GM12878 (cell line): ENCODE results near the gene MPP7. TPM values are rescaled to one million over a fixed set of nuclear protein-coding genes. Genes with fewer than 3 reads are reported as not detected.

Source experiments
- ATAC-seq: fragments of 200-7000 bp; cut with Tn5 transposase; 3 replicates; pipeline ENCODE4 v1.9.1; 2020; ENCODE audit warnings: mild to moderate bottlenecking, moderate library complexity
- BruUV-seq: library from RNA; stranded (reverse); fragments of 400-500 nt; replicated peaks from 2 replicates; lab custom pipeline; 2021; lab: Mats Ljungman, UMichigan
- CTCF ChIA-PET: fragments of 300-600 bp; sonication (Branson Sonifier 250); formaldehyde crosslinking; extraction: SDS; loops from one replicate; lab custom pipeline; 2021; ENCODE audit warnings: inconsistent platforms; lab: Yijun Ruan, JAX
- POLR2A ChIA-PET: fragments of 350-600 bp; formaldehyde crosslinking; extraction: SDS; loops from one replicate; lab custom pipeline; 2021; ENCODE audit warnings: inconsistent platforms; lab: Charles Lee
- RAD21 ChIA-PET: fragments of 300-600 bp; sonication (Branson Sonifier 250); formaldehyde crosslinking; loops from one replicate; lab custom pipeline; 2023; ENCODE audit warnings: antibody characterized with exemption; ENCODE audit not compliant: unreplicated experiment; lab: Charles Lee
- SMC1A ChIA-PET: fragments of 300-600 bp; sonication (Branson Sonifier 250); formaldehyde crosslinking; loops from one replicate; lab custom pipeline; 2023; ENCODE audit not compliant: unreplicated experiment, uncharacterized antibody; lab: Charles Lee
- DNase-seq: peaks from one replicate; pipeline ENCODE4 v3.0.0-alpha.2; 2011; ENCODE audit warnings: low read depth, low spot score
- FAIRE-seq: peaks from 3 replicates; lab custom pipeline; 2011; peaks lifted over from hg19 to GRCh38; lab: Jason Lieb, UNC
- H2AFZ ChIP-seq: 2 replicates; pipeline ENCODE4 v1.6.0; 2011; ENCODE audit warnings: low read depth, low read length, control low read depth; ENCODE audit not compliant: control insufficient read depth
- H3K27ac ChIP-seq: 2 replicates; pipeline ENCODE4 v1.5.1; 2011; ENCODE audit warnings: control low read depth; ENCODE audit not compliant: control insufficient read depth, insufficient read depth
- H3K27me3 ChIP-seq, 2 experiments: replicated peaks in 1 of 2; 2 replicates each; pipeline versions ENCODE4 v1.6.0 to v1.6.1; 2011; ENCODE audit warnings: low read length in 1 of 2; ENCODE audit not compliant: control insufficient read depth in 2 of 2, insufficient read depth in 2 of 2
- H3K36me3 ChIP-seq, 2 experiments: 2 replicates each; pipeline ENCODE4 v1.5.1; 2011; ENCODE audit warnings: low read length in 1 of 2; ENCODE audit not compliant: control insufficient read depth in 2 of 2, insufficient read depth in 2 of 2
- H3K4me1 ChIP-seq: 2 replicates; pipeline ENCODE4 v1.6.1; 2011; ENCODE audit warnings: mild to moderate bottlenecking, low read length, moderate library complexity, mixed read lengths; ENCODE audit not compliant: control insufficient read depth, insufficient read depth
- H3K4me2 ChIP-seq: 2 replicates; pipeline ENCODE4 v1.6.0; 2011; ENCODE audit warnings: control low read depth; ENCODE audit not compliant: control insufficient read depth, insufficient read depth
- H3K4me3 ChIP-seq: fragments of 200-600 bp; sonication (generic); 2 replicates; pipeline ENCODE4 v1.5.1; 2016
- H3K79me2 ChIP-seq: 2 replicates; pipeline ENCODE4 v1.6.0; 2011; ENCODE audit warnings: low read length; ENCODE audit not compliant: control insufficient read depth, insufficient read depth
- H3K9ac ChIP-seq: 2 replicates; pipeline ENCODE4 v1.8.0; 2011; ENCODE audit warnings: low read length, control low read depth, mixed read lengths; ENCODE audit not compliant: control insufficient read depth, insufficient read depth
- H3K9me3 ChIP-seq: replicated peaks from 3 replicates; pipeline ENCODE4 v1.5.1; 2011; ENCODE audit warnings: mild to moderate bottlenecking, low read length; ENCODE audit not compliant: control insufficient read depth, insufficient read depth
- H4K20me1 ChIP-seq: 2 replicates; pipeline ENCODE4 v1.6.0; 2011; ENCODE audit not compliant: control insufficient read depth, insufficient read depth
- ASH2L ChIP-seq: fragments of 300-600, 200-600 bp; sonication (generic); IDR thresholded peaks from 2 replicates; pipeline ENCODE4 v1.6.1; 2017; ENCODE audit warnings: low read depth, mild to moderate bottlenecking, borderline replicate concordance
- BCLAF1 ChIP-seq: fragments of 450-650 bp; IDR thresholded peaks from 2 replicates; pipeline ENCODE4 v1.6.1; 2017; ENCODE audit warnings: antibody characterized with exemption, mild to moderate bottlenecking, moderate library complexity
- EGR1 ChIP-seq, 2 experiments: IDR thresholded peaks; 1 replicate in 1 of 2; 2 replicates in 1 of 2; pipeline ENCODE4 v1.6.1; 2011 to 2012; ENCODE audit warnings: low read depth in 2 of 2, low read length in 2 of 2, borderline replicate concordance in 1 of 2, mild to moderate bottlenecking in 1 of 2, moderate library complexity in 1 of 2
- HDAC2 ChIP-seq: fragments of 200-600 bp; sonication (generic); IDR thresholded peaks from 2 replicates; pipeline ENCODE4 v1.6.1; 2017
- MEF2A ChIP-seq: IDR thresholded peaks from 2 replicates; pipeline ENCODE4 v1.6.1; 2011; ENCODE audit warnings: low read depth, mild to moderate bottlenecking, low read length, moderate library complexity; ENCODE audit not compliant: insufficient read depth
- NFIC ChIP-seq: IDR thresholded peaks from 2 replicates; pipeline ENCODE4 v1.6.1; 2012; ENCODE audit warnings: low read depth, mild to moderate bottlenecking, inconsistent platforms, low read length, moderate library complexity
- RBBP5 ChIP-seq: fragments of 200-600 bp; sonication (generic); conservative IDR thresholded peaks from 2 replicates; pipeline ENCODE4 v1.6.1; 2016
- SRF ChIP-seq, 2 experiments: IDR thresholded peaks; 2 replicates each; pipeline ENCODE4 v1.6.1; 2011; ENCODE audit warnings: low read depth in 2 of 2, low read length in 2 of 2, mild to moderate bottlenecking in 1 of 2, moderate library complexity in 1 of 2
- TAF1 ChIP-seq: IDR thresholded peaks from 2 replicates; pipeline ENCODE4 v1.6.1; 2011; ENCODE audit warnings: mild to moderate bottlenecking, low read depth, low read length, borderline replicate concordance
- TCF3 ChIP-seq: IDR thresholded peaks from 2 replicates; pipeline ENCODE4 v1.6.1; 2012; ENCODE audit warnings: low read depth, mild to moderate bottlenecking, low read length, borderline replicate concordance; ENCODE audit not compliant: insufficient read depth
- ZNF384 ChIP-seq: IDR thresholded peaks from 2 replicates; pipeline ENCODE4 v1.6.1; 2012; ENCODE audit warnings: low read depth, mild to moderate bottlenecking, low read length, improper control_type of control experiment, borderline replicate concordance
- WGBS: methylation state at CpG from one replicate; pipeline ENCODE4 v1.1.6; 2016; ENCODE audit warnings: low lambda C conversion rate; ENCODE audit not compliant: insufficient replicate concordance, insufficient coverage; ENCODE audit errors: missing lambda C conversion rate; 5-methylcytosine and 5-hydroxymethylcytosine counted together
- in situ Hi-C: fragments of 300-500 bp; cut with MboI; formaldehyde crosslinking; loops from 9 replicates; pipeline ENCODE4 v1.14.3; 2018; ENCODE audit warnings: mixed read lengths
- intact Hi-C: fragments of 100-400 bp; cut with micrococcal nuclease; formaldehyde crosslinking; loops from one replicate; pipeline ENCODE4 v1.14.2; 2022; ENCODE audit not compliant: unreplicated experiment
- polyA plus RNA-seq, 11 experiments: library from polyadenylated mRNA; depleted of rRNA in 4 of 11; unstranded in 6 of 11; stranded (reverse) in 5 of 11; fragments of >200 nt; fragmentation: Nextera tagmentation in 4 of 11; fragmentation: Illumina TruSeq in 1 of 11; extraction: Ambion mirVana in 4 of 11; extraction: Trizol in 1 of 11; gene quantifications; 1 replicate in 1 of 11; 2 replicates in 10 of 11; pipeline versions ENCODE4 v1.2.1 to v1.2.3, GENCODE V29; 2011 to 2016; ENCODE audit warnings: inconsistent platforms in 2 of 11, missing spikeins in 2 of 11, low read depth in 1 of 11
- total RNA-seq, 4 experiments: library from RNA; depleted of rRNA in 3 of 4; stranded (reverse); fragments of >200 nt in 3 of 4; fragmentation: Illumina TruSeq in 1 of 4; extraction: Trizol in 1 of 4; gene quantifications; 2 replicates each; pipeline versions ENCODE4 v1.2.1 to v1.2.3, GENCODE V29; 2013 to 2021
- TF ChIP-seq, protein P1 (sequence below): IDR thresholded peaks from 2 replicates; pipeline ENCODE4 v1.6.1; 2011; ENCODE audit warnings: borderline replicate concordance, low read depth, mild to moderate bottlenecking, moderate library complexity, mixed read lengths, low read length; ENCODE audit not compliant: insufficient read depth; ENCODE audit errors: extremely low read length

MPP7 gene
- total and polyA plus RNA-seq, 10 of the 15 experiments (the other 5 are each of a cell fraction or from before 2014, with no cell fraction given) = 0.01 to 0.15 (median 0.05) TPM; not detected in 2

GRCh38 chr10:28314211-28314610, 11.3 kb upstream of the MPP7 start:
- no peaks in the 10 kb centered on the region for H3K4me1 ChIP-seq
- 69% methylated on average over 5 of the region's 5 CpGs for WGBS
- H3K4me2 ChIP-seq = no peak overlapping the region
- H3K9me3 ChIP-seq = no peaks in the 10 kb centered on the region; the same call in 2 of the 3 replicates
- no peaks in the 10 kb centered on the region for H3K79me2 ChIP-seq
- CTCF ChIA-PET = interaction anchor here (1.8 kb wide), 1 partner anchor 67 kb away, joined by 4 read pairs; no protein-coding TSS in a partner anchor
- SMC1A ChIA-PET = interaction anchor here (1.1 kb wide), 1 partner anchor 11 kb away, joined by 3 read pairs; the partner anchor contains the start of gene MPP7
- TF ChIP-seq TAF1 = no peak
- no peak for TF ChIP-seq RBBP5
- no peak for TF ChIP-seq HDAC2
- no peak for TF ChIP-seq EGR1 (IDR thresholded peaks at IDR 0.05; ENCODE audit: borderline replicate concordance in 1 of 2, low read depth in 2 of 2, low read length in 2 of 2)
- TF ChIP-seq SRF (IDR thresholded peaks at IDR 0.05; ENCODE audit: low read depth in 2 of 2, low read length in 2 of 2) = no peak
- TF ChIP-seq ASH2L = no peak
- TF ChIP-seq BCLAF1 = no peak
- TF ChIP-seq, protein P1, sequence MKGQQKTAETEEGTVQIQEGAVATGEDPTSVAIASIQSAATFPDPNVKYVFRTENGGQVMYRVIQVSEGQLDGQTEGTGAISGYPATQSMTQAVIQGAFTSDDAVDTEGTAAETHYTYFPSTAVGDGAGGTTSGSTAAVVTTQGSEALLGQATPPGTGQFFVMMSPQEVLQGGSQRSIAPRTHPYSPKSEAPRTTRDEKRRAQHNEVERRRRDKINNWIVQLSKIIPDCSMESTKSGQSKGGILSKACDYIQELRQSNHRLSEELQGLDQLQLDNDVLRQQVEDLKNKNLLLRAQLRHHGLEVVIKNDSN = no peak
- no peak for TF ChIP-seq NFIC
- TF ChIP-seq MEF2A = no peak
- TF ChIP-seq ZNF384 = no peak
- TF ChIP-seq TCF3 = no peak
- no peak for FAIRE-seq
- no peaks in the 10 kb centered on the region; a peak in 1 of 4 replicates for H3K27me3 ChIP-seq
- H3K9ac ChIP-seq = no peak overlapping the region
- no peak overlapping the region for H2AFZ ChIP-seq
- intact Hi-C loops (no loop called here), in situ Hi-C loops (no loop called here)
- H3K36me3 ChIP-seq = no peaks in the 10 kb centered on the region
- no peak overlapping the region for H3K27ac ChIP-seq
- RAD21 ChIA-PET = no interaction called here
- H4K20me1 ChIP-seq = no peaks in the 10 kb centered on the region
- no TSS peak for BruUV-seq
- H3K4me3 ChIP-seq = no peak overlapping the region
- POLR2A ChIA-PET = no interaction called here
- no peak for DNase-seq
- ATAC-seq = no peak
